HG03039 (cell line): ENCODE results near the gene OR14I1.

Source experiments
- ATAC-seq: cut with Tn5 transposase; IDR thresholded peaks from one replicate; pipeline ENCODE4 v1.9.1; 2021; ENCODE audit warnings: mild to moderate bottlenecking, moderate library complexity; ENCODE audit not compliant: unreplicated experiment

OR14I1 gene

DNA sequence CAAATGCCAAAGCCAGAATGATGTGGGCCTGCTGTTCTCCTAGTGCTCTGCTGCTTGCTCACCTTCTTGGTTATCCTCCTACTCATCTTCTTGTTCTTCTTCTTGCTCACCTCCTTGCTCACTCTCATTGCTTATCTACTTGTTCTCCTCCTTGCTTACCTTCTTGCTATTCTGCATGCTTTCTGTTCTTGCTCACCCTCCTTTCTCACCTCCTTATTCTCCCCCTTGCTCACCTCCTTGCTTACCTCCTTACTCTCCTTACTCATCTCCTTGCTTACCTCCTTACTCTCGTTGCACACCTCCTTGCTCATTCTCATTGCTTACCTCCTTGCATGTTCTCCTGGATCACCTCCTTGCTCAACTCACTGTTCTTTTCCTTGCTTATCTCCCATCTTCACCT, at the start of gene OR14I1:
Gene OR14I1 (minus strand): TSS at position 53 of the 400 bp plus-strand sequence.
- ATAC-seq = no peak

DNA sequence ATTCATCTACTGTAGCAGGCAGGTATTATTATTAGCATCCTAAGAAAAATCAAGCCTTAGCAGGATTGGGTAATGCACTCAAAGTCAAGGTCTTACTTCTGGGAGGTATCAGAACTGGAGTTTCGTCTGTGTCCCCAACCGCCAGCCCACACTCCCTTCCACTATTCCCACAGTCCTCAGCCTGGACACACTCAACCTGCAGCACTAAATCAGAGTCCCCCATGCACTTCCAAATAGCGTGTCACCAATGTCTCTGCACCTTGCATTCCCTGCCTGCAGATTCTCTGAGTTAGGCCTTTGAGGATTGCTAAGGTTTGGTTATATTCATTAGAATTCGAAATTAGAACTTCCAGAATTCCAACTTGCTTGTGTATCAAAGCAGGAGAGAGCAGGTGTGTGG, 49.1 kb upstream of the OR14I1 start:
- ATAC-seq = no peak

GRCh38 chr1:248751142-248751541, 48.6 kb upstream of the OR14I1 start:
- no peak for ATAC-seq

- no peak for ATAC-seq
Observed at GRCh38 chr1:248750496-248750895, 47.9 kb upstream of the OR14I1 start.

- ATAC-seq = no peak
Observed at GRCh38 chr1:248748211-248748610, 45.6 kb upstream of the OR14I1 start.

- no peak for ATAC-seq
Observed at GRCh38 chr1:248740876-248741275, 38.3 kb upstream of the OR14I1 start.

- no peak for ATAC-seq
Observed at GRCh38 chr1:248739572-248740205, 37.1 kb upstream of the OR14I1 start.

- no peak for ATAC-seq
Observed at GRCh38 chr1:248737457-248737856, 34.9 kb upstream of the OR14I1 start.

DNA sequence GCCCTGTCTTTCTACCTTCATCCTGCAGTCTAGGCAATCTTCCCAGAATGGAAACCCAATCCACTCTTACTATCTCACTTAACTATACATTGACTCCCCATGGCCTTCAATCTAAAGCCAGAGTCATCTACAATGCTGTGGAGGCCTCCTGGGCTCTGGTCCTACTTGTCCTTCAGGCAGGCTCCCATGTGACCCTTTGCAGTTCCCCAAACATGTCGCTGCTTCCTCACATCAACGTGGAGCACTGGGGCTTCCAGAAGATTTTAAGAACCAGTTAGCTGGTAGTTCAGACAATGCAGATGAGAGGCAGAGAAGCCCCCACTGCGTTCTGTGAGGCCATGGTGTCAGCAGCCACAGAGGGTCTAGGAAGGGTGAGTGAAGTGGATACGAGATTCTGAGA, 34.4 kb upstream of the OR14I1 start:
- no peak for ATAC-seq

GRCh38 chr1:248733566-248733965, 31.0 kb upstream of the OR14I1 start:
- no peak for ATAC-seq

- ATAC-seq = no peak
Observed at GRCh38 chr1:248730507-248731335, 28.2 kb upstream of the OR14I1 start.

GRCh38 chr1:248714248-248714647, 11.7 kb upstream of the OR14I1 start:
- ATAC-seq = no peak

DNA sequence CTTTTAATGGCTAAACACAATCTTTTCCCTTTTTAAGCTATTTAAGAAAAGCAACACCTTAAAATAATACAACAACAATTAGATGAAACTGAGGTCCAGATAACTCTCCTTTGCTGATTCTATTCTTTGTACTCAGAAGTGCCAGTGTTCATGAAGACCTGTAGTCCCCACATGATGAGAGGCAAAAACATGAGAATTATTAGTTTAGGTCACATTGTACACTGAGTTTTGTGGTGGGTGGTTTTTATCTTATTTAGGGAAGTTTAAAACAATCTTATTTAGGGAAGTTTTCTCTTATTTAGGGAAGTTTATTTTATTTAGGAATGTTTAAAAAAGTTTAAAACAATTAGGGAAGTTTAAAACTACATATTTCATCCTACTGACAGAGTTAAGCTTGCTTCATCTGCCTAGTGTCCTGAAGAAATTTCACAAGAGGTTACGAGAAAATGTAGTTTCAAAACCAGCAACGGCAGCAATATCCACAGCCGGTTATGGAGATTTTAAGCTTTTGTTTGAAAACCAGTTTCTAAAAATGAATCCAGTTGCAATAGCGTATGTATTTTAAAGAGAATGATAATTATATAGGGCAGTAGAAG, 7.8 kb upstream of the OR14I1 start:
- no peak for ATAC-seq

DNA sequence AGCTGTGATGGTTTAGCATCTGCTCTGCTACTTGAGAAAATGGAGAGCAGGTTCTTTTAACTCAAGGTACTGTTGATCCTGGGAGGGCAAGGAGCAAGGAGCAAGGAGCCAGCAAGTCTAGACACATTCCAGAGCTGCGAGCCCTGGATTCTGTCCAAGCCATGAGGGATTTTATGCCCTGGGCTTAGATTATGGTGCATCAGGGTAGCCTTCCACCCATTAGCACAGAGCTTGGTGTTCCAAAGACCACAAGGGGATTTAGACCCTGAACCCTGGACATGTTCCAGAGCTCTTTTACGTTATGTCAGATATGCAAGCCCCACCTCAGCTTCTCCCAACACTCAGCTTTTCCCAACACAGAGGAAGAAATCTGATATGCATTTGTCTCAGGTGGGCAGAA, 2.0 kb upstream of the OR14I1 start:
- ATAC-seq = no peak

DNA sequence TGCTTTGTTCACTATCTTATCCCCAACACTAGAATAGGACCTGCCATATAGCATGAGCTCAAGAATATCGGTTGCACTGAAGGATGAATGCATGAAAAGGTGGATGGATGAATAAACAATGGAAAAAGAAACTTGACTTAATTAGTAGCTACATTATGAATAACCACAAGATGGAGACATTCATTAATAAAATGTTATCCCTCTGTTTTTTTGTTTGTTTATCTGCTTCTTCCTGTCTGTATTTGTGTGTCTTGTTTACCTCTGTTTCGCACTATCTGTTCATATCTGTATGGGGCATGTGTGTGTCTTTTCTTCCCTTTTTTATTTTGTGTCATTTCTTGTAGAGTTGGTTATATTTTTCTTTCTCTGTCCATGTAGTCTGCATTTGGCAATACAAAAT, 1.1 kb upstream of the OR14I1 start:
- ATAC-seq = no peak

DNA sequence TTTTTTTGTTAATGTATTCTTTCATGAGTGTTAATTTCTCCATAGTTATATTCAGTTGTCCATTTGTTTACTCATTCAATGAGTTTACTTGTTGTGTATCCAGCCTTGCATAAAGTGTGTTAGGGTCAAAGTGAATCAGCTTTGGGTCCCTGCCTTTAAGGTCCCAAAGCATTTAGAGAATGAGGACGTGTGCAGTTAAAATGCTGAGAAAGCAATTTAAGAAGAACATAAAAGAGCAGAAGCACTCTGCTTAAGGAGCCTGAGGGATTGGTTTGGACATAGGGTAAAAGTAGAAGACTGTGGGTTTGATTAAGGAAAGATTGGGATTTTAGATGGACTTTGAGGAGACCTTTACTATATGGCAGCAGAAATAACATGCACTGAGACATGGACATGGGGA, 3.5 kb downstream of the OR14I1 start:
- no peak for ATAC-seq

GRCh38 chr1:248697907-248698306, 4.7 kb downstream of the OR14I1 start:
- ATAC-seq = no peak

DNA sequence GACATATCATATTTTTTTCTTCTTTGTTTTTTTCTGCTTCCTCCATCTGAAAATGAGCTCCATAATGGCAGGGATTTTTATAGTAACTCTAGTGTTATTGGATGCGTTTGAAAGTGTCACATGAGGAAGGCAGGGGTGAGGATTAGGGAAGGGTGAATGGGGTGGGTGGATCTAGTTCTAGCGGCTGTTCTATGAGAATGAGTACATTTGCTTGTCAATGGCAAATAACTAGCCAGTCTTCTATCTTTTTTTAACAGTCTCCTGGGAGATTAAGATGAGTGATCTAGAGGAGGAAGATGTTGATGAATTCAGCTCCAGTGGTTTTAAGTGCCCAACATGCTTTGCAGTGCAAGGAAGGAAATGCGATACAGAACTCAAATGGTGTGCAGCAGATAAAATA, 5.8 kb downstream of the OR14I1 start:
- no peak for ATAC-seq

DNA sequence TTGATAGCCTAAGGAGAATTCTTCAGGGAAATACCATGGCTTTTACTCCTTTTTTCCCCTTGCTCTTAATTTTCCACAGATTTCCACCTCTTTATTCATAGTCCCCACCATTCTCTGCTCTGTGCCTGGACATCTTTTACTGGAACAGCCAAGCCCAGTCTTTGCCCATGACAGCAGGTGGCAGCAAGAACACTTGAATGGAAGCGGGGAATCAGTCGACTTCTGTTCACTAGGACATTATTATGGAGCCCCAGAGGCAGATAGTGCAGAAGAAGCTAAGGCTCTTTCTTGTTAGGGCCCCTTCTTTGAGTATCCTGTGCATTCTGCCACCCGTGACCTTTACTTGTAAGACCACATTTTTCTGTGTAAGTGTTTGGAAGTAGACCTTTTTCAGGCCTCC, 6.3 kb downstream of the OR14I1 start:
- ATAC-seq = no peak

GRCh38 chr1:248695451-248696132, 7.0 kb downstream of the OR14I1 start:
- no peak for ATAC-seq

DNA sequence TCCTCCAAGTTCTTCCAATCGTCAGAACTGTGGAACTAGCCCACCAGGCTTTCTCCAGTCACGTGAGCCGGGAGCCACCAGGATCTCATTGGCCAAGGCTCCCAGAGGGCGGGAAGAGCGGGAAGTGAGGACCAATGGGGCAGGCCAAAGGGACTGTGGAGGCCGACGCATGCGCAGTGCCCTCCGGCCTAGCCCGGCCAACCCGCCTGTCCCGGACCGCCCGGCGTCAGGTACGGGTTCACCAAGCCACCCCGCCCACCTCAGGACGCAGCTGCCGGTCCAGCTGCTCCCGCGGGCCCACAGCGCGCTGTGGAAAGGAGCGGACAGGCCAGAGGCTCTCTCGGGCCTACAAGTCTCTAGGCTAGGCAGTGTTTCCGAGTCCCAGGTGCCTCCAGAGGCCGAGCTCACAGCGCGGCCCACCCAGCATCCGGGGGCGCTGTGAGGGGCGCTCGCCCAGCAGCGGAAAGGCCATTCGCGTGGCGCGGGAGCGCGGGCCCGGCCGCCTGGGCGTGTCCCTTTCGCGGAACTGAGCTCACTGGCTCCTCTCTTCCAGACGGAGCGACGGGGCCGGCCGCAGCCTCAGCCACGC, 10.9 kb downstream of the OR14I1 start:
- no peak for ATAC-seq
